K562 (cell line): ENCODE data around the gene IMPG1. TPM values are rescaled to one million over a fixed set of nuclear protein-coding genes. Genes with fewer than 3 reads are reported as not detected.

Experiments used
- ATAC-seq: fragments of 200-7000 bp; cut with Tn5 transposase; 3 replicates; pipeline ENCODE4 v1.9.1; 2020; ENCODE audit warnings: moderate library complexity
- BruUV-seq: library from RNA; stranded (reverse); fragments of 400-500 nt; replicated peaks from 2 replicates; lab custom pipeline; 2021; lab: Mats Ljungman, UMichigan
- CTCF ChIA-PET: fragments of 300-600 bp; formaldehyde crosslinking; extraction: SDS; loops from one replicate; lab custom pipeline; 2021; ENCODE audit warnings: low intra/inter-chr PET ratio; lab: Yijun Ruan, JAX
- POLR2A ChIA-PET: fragments of 300-600, 350-650 bp; sonication (Branson Sonifier 250); formaldehyde crosslinking; extraction: SDS; loops from one replicate; lab custom pipeline; 2021; ENCODE audit warnings: antibody characterized with exemption, inconsistent platforms; lab: Yijun Ruan, JAX
- DNase-seq, 4 experiments: peaks; one replicate each; pipeline versions ENCODE4 v3.0.0 to v3.0.0-alpha.2; 2011 to 2018; ENCODE audit warnings: low spot score in 3 of 4, mixed read lengths in 3 of 4; ENCODE audit errors: extremely low read depth in 1 of 4
- FAIRE-seq: peaks from 2 replicates; lab custom pipeline; 2011; peaks lifted over from hg19 to GRCh38; lab: Jason Lieb, UNC
- H2AFZ ChIP-seq: 2 replicates; pipeline ENCODE4 v1.6.0; 2011; ENCODE audit warnings: low read depth, low read length, control low read depth, inconsistent platforms
- H3K27ac ChIP-seq: fragments of 200-600 bp; 3 replicates; pipeline ENCODE4 v1.8.0; 2011; ENCODE audit warnings: low read depth, mild to moderate bottlenecking, control low read depth, inconsistent platforms, low read length, moderate library complexity, mixed read lengths; ENCODE audit errors: extremely low read depth
- H3K27me3 ChIP-seq, 2 experiments: fragments of 300-600 bp in 1 of 2; 2 replicates in 1 of 2; 3 replicates in 1 of 2; pipeline versions ENCODE4 v1.6.0 to v1.8.0; 2011; ENCODE audit warnings: inconsistent platforms in 2 of 2, low read length in 2 of 2, mild to moderate bottlenecking in 1 of 2, mixed read lengths in 1 of 2, moderate library complexity in 1 of 2; ENCODE audit not compliant: control insufficient read depth in 2 of 2, insufficient read depth in 2 of 2
- H3K36me3 ChIP-seq: fragments of 300-600 bp; 3 replicates; pipeline ENCODE4 v1.8.0; 2011; ENCODE audit warnings: mild to moderate bottlenecking, low read length, inconsistent platforms; ENCODE audit not compliant: control insufficient read depth, insufficient read depth
- H3K4me1 ChIP-seq, 2 experiments: fragments of 200-600 bp in 1 of 2; replicated peaks in 1 of 2; 2 replicates in 1 of 2; 3 replicates in 1 of 2; pipeline versions ENCODE4 v1.5.1 to v1.8.0; 2011; ENCODE audit warnings: inconsistent platforms in 2 of 2, low read length in 2 of 2, mild to moderate bottlenecking in 1 of 2, mixed read lengths in 1 of 2, moderate library complexity in 1 of 2; ENCODE audit not compliant: control insufficient read depth in 2 of 2, insufficient read depth in 2 of 2
- H3K4me2 ChIP-seq: 2 replicates; pipeline ENCODE4 v1.6.1; 2011; ENCODE audit warnings: low read length, control low read depth, inconsistent platforms, mixed read lengths; ENCODE audit not compliant: insufficient read depth
- H3K4me3 ChIP-seq: fragments of 200-600 bp; sonication (generic), shearing (Covaris generic); 2 replicates; pipeline ENCODE4 v1.5.1; 2016; ENCODE audit warnings: control low read depth, inconsistent platforms
- H3K79me2 ChIP-seq: fragments of 200-600 bp; 3 replicates; pipeline ENCODE4 v1.8.0; 2011; ENCODE audit warnings: low read length, inconsistent platforms; ENCODE audit not compliant: control insufficient read depth, insufficient read depth
- H3K9ac ChIP-seq, 2 experiments: 2 replicates each; pipeline versions ENCODE4 v1.6.0 to v1.6.1; 2011; ENCODE audit warnings: low read depth in 2 of 2, low read length in 2 of 2, control low read depth in 1 of 2, inconsistent platforms in 1 of 2, mild to moderate bottlenecking in 1 of 2, mixed read lengths in 1 of 2; ENCODE audit not compliant: insufficient read depth in 1 of 2
- H3K9me1 ChIP-seq: one replicate; pipeline ENCODE4 v1.6.0; 2011; ENCODE audit warnings: inconsistent platforms, mild to moderate bottlenecking, low read length, moderate library complexity; ENCODE audit not compliant: control insufficient read depth, insufficient read depth
- H3K9me3 ChIP-seq: replicated peaks from 2 replicates; pipeline ENCODE4 v1.5.1; 2011; ENCODE audit warnings: low read depth, low read length, inconsistent platforms; ENCODE audit not compliant: control insufficient read depth, insufficient read depth
- H4K20me1 ChIP-seq: replicated peaks from 2 replicates; pipeline ENCODE4 v1.6.1; 2011; ENCODE audit warnings: low read length, inconsistent platforms, mixed read lengths; ENCODE audit not compliant: control insufficient read depth, insufficient read depth
- HOXB6 ChIP-seq: fragments of 250-450 bp; sonication (Bioruptor Pico); IDR thresholded peaks from 2 replicates; pipeline ENCODE4 v1.5.1; 2022; ENCODE audit warnings: mild to moderate bottlenecking, borderline replicate concordance
- MAX ChIP-seq: sonication (generic); formaldehyde crosslinking; IDR thresholded peaks from 2 replicates; pipeline ENCODE4 v1.9.0; 2022; ENCODE audit warnings: mild to moderate bottlenecking, missing genetic modification reagents
- in situ Hi-C: fragments of 300-500 bp; cut with MboI; formaldehyde crosslinking; loops from 4 replicates; pipeline ENCODE4 v1.15.0; 2018; ENCODE audit warnings: inconsistent platforms, mixed read lengths
- intact Hi-C: fragments of 100-400 bp; cut with micrococcal nuclease; formaldehyde crosslinking; loops from 2 replicates; pipeline ENCODE4 v1.14.2; 2022
- polyA plus RNA-seq, 8 experiments: library from polyadenylated mRNA; depleted of rRNA in 4 of 8; stranded (reverse) in 5 of 8; unstranded in 3 of 8; fragments of >200 nt; fragmentation: Nextera tagmentation in 2 of 8; fragmentation: Illumina TruSeq in 1 of 8; extraction: Ambion mirVana in 2 of 8; extraction: Trizol in 1 of 8; gene quantifications; 2 replicates each; pipeline versions ENCODE4 v1.2.1 to v1.2.3, GENCODE V29; 2011 to 2014; ENCODE audit warnings: inconsistent platforms in 1 of 8, missing spikeins in 1 of 8
- total RNA-seq, 7 experiments: library from RNA; depleted of rRNA in 6 of 7; stranded (reverse); fragments of >200 nt in 6 of 7; fragmentation: Illumina TruSeq in 2 of 7; extraction: Trizol in 2 of 7; gene quantifications; 2 replicates each; pipeline versions ENCODE4 v1.2.1 to v1.2.3, GENCODE V29; 2011 to 2021; ENCODE audit warnings: low replicate concordance in 1 of 7
- TF ChIP-seq, protein P1 (sequence below): fragments of 250-450 bp; sonication (Bioruptor Pico); IDR thresholded peaks from 2 replicates; pipeline ENCODE4 v1.4.0; 2020

The IMPG1 gene
- total and polyA plus RNA-seq, 9 of the 15 experiments (the other 6 are each of a cell fraction or from before 2014, with no cell fraction given), result not detected

DNA sequence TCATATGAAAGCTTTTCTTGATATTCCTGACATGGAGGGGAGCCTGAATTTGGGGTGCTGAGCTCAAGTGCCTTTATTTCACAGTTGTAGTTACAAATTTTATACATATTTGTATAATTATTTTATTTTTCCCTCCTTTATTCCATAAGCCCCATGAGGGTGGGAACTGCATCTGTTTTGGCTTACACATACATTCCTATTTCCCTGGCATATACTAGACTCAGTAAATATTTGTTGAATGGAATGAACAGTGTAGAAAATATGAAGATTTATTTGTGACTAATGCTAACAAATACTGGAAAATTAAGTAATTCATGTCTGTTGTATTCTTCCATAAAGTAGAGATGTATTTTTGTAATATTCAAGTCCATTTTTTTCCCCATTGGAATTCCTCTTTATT, 196.3 kb downstream of the IMPG1 start:
- no peaks in the 10 kb centered on the region for H3K79me2 ChIP-seq
- no peak overlapping the region for H3K9ac ChIP-seq
- no peaks in the 10 kb centered on the region for H3K9me1 ChIP-seq
- intact Hi-C loops, result no loop called here
- H2AFZ ChIP-seq, result no peak overlapping the region
- H3K4me3 ChIP-seq, result no peak overlapping the region
- ChIA-PET CTCF (no interaction called here), POLR2A (no interaction called here)
- in situ Hi-C loops, result no loop called here
- no peaks in the 10 kb centered on the region for H3K27me3 ChIP-seq
- ATAC-seq (no peak), DNase-seq (no peak), FAIRE-seq (no peak)
- H3K27ac ChIP-seq, result no peak overlapping the region
- no peak overlapping the region for H3K4me2 ChIP-seq
- no TSS peak for BruUV-seq
- H4K20me1 ChIP-seq, result no peaks in the 10 kb centered on the region
- TF ChIP-seq, protein P1, sequence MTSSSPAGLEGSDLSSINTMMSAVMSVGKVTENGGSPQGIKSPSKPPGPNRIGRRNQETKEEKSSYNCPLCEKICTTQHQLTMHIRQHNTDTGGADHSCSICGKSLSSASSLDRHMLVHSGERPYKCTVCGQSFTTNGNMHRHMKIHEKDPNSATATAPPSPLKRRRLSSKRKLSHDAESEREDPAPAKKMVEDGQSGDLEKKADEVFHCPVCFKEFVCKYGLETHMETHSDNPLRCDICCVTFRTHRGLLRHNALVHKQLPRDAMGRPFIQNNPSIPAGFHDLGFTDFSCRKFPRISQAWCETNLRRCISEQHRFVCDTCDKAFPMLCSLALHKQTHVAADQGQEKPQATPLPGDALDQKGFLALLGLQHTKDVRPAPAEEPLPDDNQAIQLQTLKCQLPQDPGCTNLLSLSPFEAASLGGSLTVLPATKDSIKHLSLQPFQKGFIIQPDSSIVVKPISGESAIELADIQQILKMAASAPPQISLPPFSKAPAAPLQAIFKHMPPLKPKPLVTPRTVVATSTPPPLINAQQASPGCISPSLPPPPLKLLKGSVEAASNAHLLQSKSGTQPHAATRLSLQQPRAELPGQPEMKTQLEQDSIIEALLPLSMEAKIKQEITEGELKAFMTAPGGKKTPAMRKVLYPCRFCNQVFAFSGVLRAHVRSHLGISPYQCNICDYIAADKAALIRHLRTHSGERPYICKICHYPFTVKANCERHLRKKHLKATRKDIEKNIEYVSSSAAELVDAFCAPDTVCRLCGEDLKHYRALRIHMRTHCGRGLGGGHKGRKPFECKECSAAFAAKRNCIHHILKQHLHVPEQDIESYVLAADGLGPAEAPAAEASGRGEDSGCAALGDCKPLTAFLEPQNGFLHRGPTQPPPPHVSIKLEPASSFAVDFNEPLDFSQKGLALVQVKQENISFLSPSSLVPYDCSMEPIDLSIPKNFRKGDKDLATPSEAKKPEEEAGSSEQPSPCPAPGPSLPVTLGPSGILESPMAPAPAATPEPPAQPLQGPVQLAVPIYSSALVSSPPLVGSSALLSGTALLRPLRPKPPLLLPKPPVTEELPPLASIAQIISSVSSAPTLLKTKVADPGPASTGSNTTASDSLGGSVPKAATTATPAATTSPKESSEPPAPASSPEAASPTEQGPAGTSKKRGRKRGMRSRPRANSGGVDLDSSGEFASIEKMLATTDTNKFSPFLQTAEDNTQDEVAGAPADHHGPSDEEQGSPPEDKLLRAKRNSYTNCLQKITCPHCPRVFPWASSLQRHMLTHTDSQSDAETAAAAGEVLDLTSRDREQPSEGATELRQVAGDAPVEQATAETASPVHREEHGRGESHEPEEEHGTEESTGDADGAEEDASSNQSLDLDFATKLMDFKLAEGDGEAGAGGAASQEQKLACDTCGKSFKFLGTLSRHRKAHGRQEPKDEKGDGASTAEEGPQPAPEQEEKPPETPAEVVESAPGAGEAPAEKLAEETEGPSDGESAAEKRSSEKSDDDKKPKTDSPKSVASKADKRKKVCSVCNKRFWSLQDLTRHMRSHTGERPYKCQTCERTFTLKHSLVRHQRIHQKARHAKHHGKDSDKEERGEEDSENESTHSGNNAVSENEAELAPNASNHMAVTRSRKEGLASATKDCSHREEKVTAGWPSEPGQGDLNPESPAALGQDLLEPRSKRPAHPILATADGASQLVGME (CRISPR knock-in tag), result no peak
- TF ChIP-seq MAX (CRISPR knock-in tag), result no peak
- no peak for TF ChIP-seq HOXB6 (CRISPR knock-in tag)
- no peaks in the 10 kb centered on the region for H3K36me3 ChIP-seq
- no peaks in the 10 kb centered on the region for H3K9me3 ChIP-seq
- H3K4me1 ChIP-seq, result no peaks in the 10 kb centered on the region
